Vagina (tissue), 2 donors: ENCODE data around the gene ATXN2L.

Source experiments
- POLR2A ChIP-seq, 2 donors: fragments of 450-650 bp; IDR thresholded peaks; one replicate each; pipeline ENCODE4 v1.6.1; 2017; ENCODE audit warnings: antibody characterized with exemption in 2 of 2, mild to moderate bottlenecking in 2 of 2, moderate library complexity in 2 of 2
- POLR2AphosphoS5 ChIP-seq, 2 donors: sonication (generic); formaldehyde crosslinking; IDR thresholded peaks; one replicate each; pipeline ENCODE4 v1.9.0; 2017; ENCODE audit warnings: antibody characterized with exemption in 2 of 2, mild to moderate bottlenecking in 2 of 2, low read depth in 1 of 2; ENCODE audit not compliant: insufficient read depth in 1 of 2
- TF ChIP-seq, protein P1 (sequence below), 3 experiments: fragments of 450-650 bp in 2 of 3; fragments of 200-600 bp in 1 of 3; sonication (generic) in 1 of 3; IDR thresholded peaks; one replicate each; pipeline ENCODE4 v1.5.1; 2017 to 2019; ENCODE audit warnings: antibody characterized with exemption in 3 of 3, mild to moderate bottlenecking in 2 of 3, moderate library complexity in 2 of 3

- TF ChIP-seq, protein P1, sequence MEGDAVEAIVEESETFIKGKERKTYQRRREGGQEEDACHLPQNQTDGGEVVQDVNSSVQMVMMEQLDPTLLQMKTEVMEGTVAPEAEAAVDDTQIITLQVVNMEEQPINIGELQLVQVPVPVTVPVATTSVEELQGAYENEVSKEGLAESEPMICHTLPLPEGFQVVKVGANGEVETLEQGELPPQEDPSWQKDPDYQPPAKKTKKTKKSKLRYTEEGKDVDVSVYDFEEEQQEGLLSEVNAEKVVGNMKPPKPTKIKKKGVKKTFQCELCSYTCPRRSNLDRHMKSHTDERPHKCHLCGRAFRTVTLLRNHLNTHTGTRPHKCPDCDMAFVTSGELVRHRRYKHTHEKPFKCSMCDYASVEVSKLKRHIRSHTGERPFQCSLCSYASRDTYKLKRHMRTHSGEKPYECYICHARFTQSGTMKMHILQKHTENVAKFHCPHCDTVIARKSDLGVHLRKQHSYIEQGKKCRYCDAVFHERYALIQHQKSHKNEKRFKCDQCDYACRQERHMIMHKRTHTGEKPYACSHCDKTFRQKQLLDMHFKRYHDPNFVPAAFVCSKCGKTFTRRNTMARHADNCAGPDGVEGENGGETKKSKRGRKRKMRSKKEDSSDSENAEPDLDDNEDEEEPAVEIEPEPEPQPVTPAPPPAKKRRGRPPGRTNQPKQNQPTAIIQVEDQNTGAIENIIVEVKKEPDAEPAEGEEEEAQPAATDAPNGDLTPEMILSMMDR (IDR thresholded peaks at IDR 0.05), result no peak
- no peak for TF ChIP-seq POLR2AphosphoS5 (IDR thresholded peaks at IDR 0.05; ENCODE audit: insufficient read depth in 1 of 2, low read depth in 1 of 2)
- TF ChIP-seq POLR2A (IDR thresholded peaks at IDR 0.05), result no peak
These were observed 2.8 kb upstream of the ATXN2L start for GRCh38 chr16:28820016-28820415.
